IMR-90 (cell line): ENCODE measurements around the gene HIVEP1. TPM values are rescaled to one million over a fixed set of nuclear protein-coding genes. Genes with fewer than 3 reads are reported as not detected.

Experiments
- ATAC-seq: fragments of 200-7000 bp; cut with Tn5 transposase; 2 replicates; pipeline ENCODE4 v1.9.1; 2020; ENCODE audit warnings: low read depth, mild to moderate bottlenecking, moderate library complexity
- BruUV-seq: library from RNA; stranded (reverse); fragments of 400-500 nt; replicated peaks from 2 replicates; lab custom pipeline; 2021; lab: Mats Ljungman, UMichigan
- CTCF ChIA-PET: fragments of 300-600 bp; formaldehyde crosslinking; extraction: SDS; loops from one replicate; lab custom pipeline; 2021; ENCODE audit warnings: antibody characterized with exemption; lab: Yijun Ruan, JAX
- POLR2A ChIA-PET: fragments of 300-600 bp; sonication (Branson Sonifier 250); formaldehyde crosslinking; loops from one replicate; lab custom pipeline; 2022; ENCODE audit warnings: antibody characterized with exemption; ENCODE audit not compliant: unreplicated experiment; lab: Charles Lee
- DNase-seq: peaks from one replicate; pipeline ENCODE4 v3.0.0; 2013
- H2AFZ ChIP-seq: replicated peaks from 2 replicates; pipeline ENCODE3; 2013; ENCODE audit warnings: low read length, mild to moderate bottlenecking; ENCODE audit not compliant: poor library complexity
- H2AK5ac ChIP-seq: 2 replicates; pipeline ENCODE4 v1.6.1; 2013; ENCODE audit warnings: low read depth, low read length, inconsistent platforms
- H2AK9ac ChIP-seq: replicated peaks from 2 replicates; pipeline ENCODE3; 2013; ENCODE audit warnings: mild to moderate bottlenecking, low read depth, low read length, moderate library complexity; ENCODE audit not compliant: poor library complexity
- H2BK120ac ChIP-seq: 2 replicates; pipeline ENCODE4 v1.6.1; 2013; ENCODE audit warnings: low read depth, low read length, inconsistent platforms
- H2BK15ac ChIP-seq: 3 replicates; pipeline ENCODE4 v1.6.1; 2013; ENCODE audit warnings: low read depth, low read length, inconsistent platforms
- H2BK20ac ChIP-seq: 2 replicates; pipeline ENCODE4 v1.6.1; 2013; ENCODE audit warnings: low read depth, mild to moderate bottlenecking, inconsistent platforms, low read length, moderate library complexity
- H2BK5ac ChIP-seq: 2 replicates; pipeline ENCODE4 v1.6.1; 2013; ENCODE audit warnings: mild to moderate bottlenecking, low read depth, low read length, inconsistent platforms; ENCODE audit not compliant: poor library complexity, severe bottlenecking
- H3K14ac ChIP-seq: replicated peaks from 2 replicates; pipeline ENCODE4 v1.6.1; 2013; ENCODE audit warnings: low read depth, low read length, inconsistent platforms
- H3K18ac ChIP-seq: 2 replicates; pipeline ENCODE4 v1.6.1; 2013; ENCODE audit warnings: low read depth, low read length, control low read depth
- H3K23ac ChIP-seq: 2 replicates; pipeline ENCODE4 v1.6.1; 2013; ENCODE audit warnings: low read depth, low read length, inconsistent platforms
- H3K27ac ChIP-seq: 2 replicates; pipeline ENCODE4 v1.5.1; 2013; ENCODE audit warnings: mild to moderate bottlenecking, control low read depth, low read length; ENCODE audit not compliant: insufficient read depth
- H3K27me3 ChIP-seq: 2 replicates; pipeline ENCODE4 v1.6.1; 2013; ENCODE audit warnings: low read length; ENCODE audit not compliant: control insufficient read depth, insufficient read depth
- H3K36me3 ChIP-seq: 2 replicates; pipeline ENCODE4 v1.6.1; 2013; ENCODE audit warnings: low read length, mixed read lengths; ENCODE audit not compliant: control insufficient read depth, insufficient read depth
- H3K4ac ChIP-seq: 2 replicates; pipeline ENCODE4 v1.6.1; 2013; ENCODE audit warnings: low read depth, low read length, inconsistent platforms
- H3K4me1 ChIP-seq: 2 replicates; pipeline ENCODE4 v1.6.1; 2013; ENCODE audit warnings: low read length, mixed read lengths; ENCODE audit not compliant: control insufficient read depth, insufficient read depth
- H3K4me2 ChIP-seq: 2 replicates; pipeline ENCODE4 v1.6.1; 2013; ENCODE audit warnings: low read depth, mild to moderate bottlenecking, control low read depth, low read length, moderate library complexity
- H3K4me3 ChIP-seq: 2 replicates; pipeline ENCODE4 v1.5.1; 2013; ENCODE audit warnings: low read depth, mild to moderate bottlenecking, control low read depth, low read length, moderate library complexity; ENCODE audit not compliant: insufficient read depth
- H3K56ac ChIP-seq: 2 replicates; pipeline ENCODE4 v1.6.1; 2013; ENCODE audit warnings: low read length, inconsistent platforms; ENCODE audit not compliant: insufficient read depth; ENCODE audit errors: extremely low read depth
- H3K79me1 ChIP-seq, 2 experiments: 2 replicates each; pipeline ENCODE4 v1.6.1; 2013; ENCODE audit warnings: low read length in 2 of 2, inconsistent platforms in 1 of 2, low read depth in 1 of 2
- H3K9ac ChIP-seq: 2 replicates; pipeline ENCODE4 v1.6.1; 2013; ENCODE audit warnings: low read depth, low read length, control low read depth
- H3K9me1 ChIP-seq: 2 replicates; pipeline ENCODE4 v1.6.1; 2013; ENCODE audit warnings: low read length, inconsistent platforms; ENCODE audit not compliant: insufficient read depth
- H3K9me3 ChIP-seq: 2 replicates; pipeline ENCODE4 v1.6.1; 2013; ENCODE audit warnings: low read length; ENCODE audit not compliant: control insufficient read depth, insufficient read depth
- H4K20me1 ChIP-seq: 2 replicates; pipeline ENCODE4 v1.6.1; 2013; ENCODE audit warnings: low read length, inconsistent platforms; ENCODE audit not compliant: insufficient read depth
- H4K5ac ChIP-seq: 2 replicates; pipeline ENCODE4 v1.6.1; 2013; ENCODE audit warnings: mild to moderate bottlenecking, low read depth, low read length, control low read depth
- H4K8ac ChIP-seq, 2 experiments: 2 replicates each; pipeline ENCODE4 v1.6.1; 2013; ENCODE audit warnings: low read depth in 2 of 2, low read length in 2 of 2, control low read depth in 1 of 2, inconsistent platforms in 1 of 2
- H4K91ac ChIP-seq: 2 replicates; pipeline ENCODE4 v1.6.1; 2013; ENCODE audit warnings: low read depth, low read length, inconsistent platforms; ENCODE audit not compliant: insufficient read depth
- BHLHE40 ChIP-seq: fragments of 150-350 bp; IDR thresholded peaks from 2 replicates; pipeline ENCODE4 v1.6.1; 2016; ENCODE audit warnings: mild to moderate bottlenecking, low read depth, low read length
- CEBPB ChIP-seq: IDR thresholded peaks from 2 replicates; pipeline ENCODE4 v1.6.1; 2012; ENCODE audit warnings: low read depth, low read length, improper control_type of control experiment
- CHD1 ChIP-seq: IDR thresholded peaks from 2 replicates; pipeline ENCODE4 v1.6.1; 2012; ENCODE audit warnings: low read depth, low read length, improper control_type of control experiment
- FOS ChIP-seq: fragments of 150-350 bp; IDR thresholded peaks from 2 replicates; pipeline ENCODE4 v1.6.1; 2016; ENCODE audit warnings: low read depth, low read length
- MAFK ChIP-seq: IDR thresholded peaks from 2 replicates; pipeline ENCODE4 v1.6.1; 2012; ENCODE audit warnings: low read depth, low read length, improper control_type of control experiment
- MAZ ChIP-seq: IDR thresholded peaks from 2 replicates; pipeline ENCODE4 v1.6.1; 2012; ENCODE audit warnings: low read depth, mild to moderate bottlenecking, low read length, improper control_type of control experiment, moderate library complexity, borderline replicate concordance
- MXI1 ChIP-seq: IDR thresholded peaks from 2 replicates; pipeline ENCODE4 v1.6.1; 2012; ENCODE audit warnings: low read depth, mild to moderate bottlenecking, low read length, moderate library complexity, borderline replicate concordance
- NFE2L2 ChIP-seq: fragments of 150-350 bp; IDR thresholded peaks from 2 replicates; pipeline ENCODE4 v1.6.1; 2016; ENCODE audit warnings: low read depth, mild to moderate bottlenecking, low read length
- POLR2A ChIP-seq: IDR thresholded peaks from 2 replicates; pipeline ENCODE4 v1.6.1; 2012; ENCODE audit warnings: mild to moderate bottlenecking, low read depth, low read length
- RAD21 ChIP-seq: IDR thresholded peaks from 2 replicates; pipeline ENCODE4 v1.6.1; 2012; ENCODE audit warnings: low read length, improper control_type of control experiment
- RCOR1 ChIP-seq: IDR thresholded peaks from 2 replicates; pipeline ENCODE4 v1.6.1; 2012; ENCODE audit warnings: mild to moderate bottlenecking, low read length, improper control_type of control experiment; ENCODE audit not compliant: insufficient replicate concordance
- RFX5 ChIP-seq: IDR thresholded peaks from 2 replicates; pipeline ENCODE4 v1.8.0; 2012; ENCODE audit warnings: low read depth, mild to moderate bottlenecking, low read length, moderate library complexity
- SMC3 ChIP-seq: fragments of 150-350 bp; IDR thresholded peaks from 2 replicates; pipeline ENCODE4 v1.6.1; 2016; ENCODE audit warnings: low read depth, mild to moderate bottlenecking, antibody characterized with exemption, low read length, moderate library complexity
- WGBS, 2 experiments: methylation state at CpG; one replicate each; pipeline versions ENCODE4 v1.1.5 to v1.1.7; 2013; ENCODE audit warnings: missing lambda C conversion rate in 2 of 2; ENCODE audit not compliant: insufficient read length in 1 of 2; ENCODE audit errors: extremely low coverage in 2 of 2; 5-methylcytosine and 5-hydroxymethylcytosine counted together
- dilution Hi-C: fragments of 300-500 bp; cut with HindIII; formaldehyde crosslinking; loops from one replicate; pipeline ENCODE4 v1.14.3; 2018; ENCODE audit warnings: low sequenced_read_pairs; ENCODE audit not compliant: unreplicated experiment
- in situ Hi-C: fragments of 300-500 bp; cut with MboI; formaldehyde crosslinking; loops from 3 replicates; pipeline ENCODE4 v1.14.3; 2019; ENCODE audit warnings: low sequenced_read_pairs, inconsistent platforms, mixed read lengths
- intact Hi-C: fragments of 100-400 bp; cut with micrococcal nuclease; formaldehyde crosslinking; loops from 2 replicates; pipeline ENCODE4 v1.10.0; 2022
- polyA plus RNA-seq, 3 experiments: library from polyadenylated mRNA; depleted of rRNA; stranded (reverse); fragments of >200 nt; gene quantifications; 2 replicates each; pipeline ENCODE4 v1.2.3, GENCODE V29; 2012; ENCODE audit warnings: low replicate concordance in 1 of 3
- total RNA-seq: library from RNA; depleted of rRNA; stranded (reverse); fragments of >200 nt; gene quantifications from 2 replicates; pipeline ENCODE4 v1.2.3, GENCODE V29; 2012
- TF ChIP-seq, protein P1 (sequence below): fragments of 150-350 bp; IDR thresholded peaks from 2 replicates; pipeline ENCODE4 v1.6.1; 2016; ENCODE audit warnings: low read depth, mild to moderate bottlenecking, low read length, moderate library complexity, borderline replicate concordance
- TF ChIP-seq, protein P2 (sequence below): conservative IDR thresholded peaks from 2 replicates; pipeline ENCODE4 v1.5.1; 2012; ENCODE audit warnings: mild to moderate bottlenecking, low read depth, low read length, improper control_type of control experiment
- TF ChIP-seq, protein P3 (sequence below): fragments of 150-350 bp; IDR thresholded peaks from 2 replicates; pipeline ENCODE4 v1.6.1; 2017; ENCODE audit warnings: mild to moderate bottlenecking, antibody characterized with exemption, low read length, low read depth

Gene HIVEP1
- total and polyA plus RNA-seq, 2 of the 4 experiments (the other 2 are of a cell fraction): 13.0 to 17.2 TPM

DNA sequence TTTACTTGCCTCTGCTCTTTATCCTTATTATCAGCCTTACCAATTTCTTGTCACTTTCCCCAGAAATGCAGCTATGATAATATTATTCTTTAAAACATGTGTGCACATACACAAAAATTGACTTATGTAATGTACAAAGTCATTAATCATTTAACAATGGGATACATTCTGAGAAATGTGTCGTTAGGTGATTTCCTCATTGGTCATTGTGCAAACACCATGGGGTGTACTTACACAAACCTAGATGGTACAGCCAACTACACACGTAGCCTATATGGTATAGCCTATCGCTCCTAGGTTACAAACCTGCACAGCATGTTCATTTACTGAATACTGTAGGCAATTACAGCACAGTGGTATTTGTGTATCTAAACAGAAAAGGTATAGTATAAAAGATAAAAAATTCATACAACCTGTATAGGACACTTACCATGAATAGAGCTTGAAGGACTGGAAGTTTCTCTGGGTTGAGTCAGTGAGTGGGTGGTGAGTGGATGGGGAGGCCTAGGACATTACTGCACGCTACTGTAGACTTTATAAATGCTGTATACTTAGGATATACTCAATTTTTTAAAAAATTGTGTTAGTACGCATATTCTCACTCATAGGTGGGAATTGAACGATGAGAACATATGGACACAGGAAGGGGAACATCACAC, 56.9 kb downstream of the HIVEP1 start:
- no peak overlapping the region for H2AK5ac ChIP-seq
- H3K56ac ChIP-seq: no peak overlapping the region
- WGBS, 2 experiments: no CpG with 5 or more reads among the region's 6 CpGs
- H3K9ac ChIP-seq: no peak overlapping the region
- no peaks in the 10 kb centered on the region for H3K36me3 ChIP-seq
- no peak overlapping the region for H3K23ac ChIP-seq
- dilution Hi-C loops: no loop called here
- H3K27me3 ChIP-seq: no peaks in the 10 kb centered on the region
- H3K14ac ChIP-seq: peak overlapping the region; percentile 69; the same call in 1 of the 2 replicates
- H4K20me1 ChIP-seq: peaks cover 10% of the 10 kb centered on the region; the same call in 1 of the 2 replicates
- H3K18ac ChIP-seq: no peak overlapping the region
- H4K91ac ChIP-seq: no peak overlapping the region
- H3K9me1 ChIP-seq: peaks cover 17% of the 10 kb centered on the region
- H2BK5ac ChIP-seq: no peak overlapping the region
- intact Hi-C loops: no loop called here
- DNase-seq (peak; percentile 18), ATAC-seq (no peak)
- H3K27ac ChIP-seq: no peak overlapping the region
- in situ Hi-C loops: no loop called here
- BruUV-seq: no TSS peak
- ChIA-PET CTCF (no interaction called here), POLR2A (no interaction called here)
- no peak overlapping the region for H3K4ac ChIP-seq
- H2AK9ac ChIP-seq: no peak overlapping the region
- H3K4me1 ChIP-seq: peaks cover 9% of the 10 kb centered on the region
- H2BK20ac ChIP-seq: no peak overlapping the region
- H2BK120ac ChIP-seq: no peak overlapping the region
- H3K9me3 ChIP-seq: no peaks in the 10 kb centered on the region
- no peak overlapping the region for H3K4me2 ChIP-seq
- H4K5ac ChIP-seq: no peak overlapping the region
- H2BK15ac ChIP-seq: no peak overlapping the region
- H4K8ac ChIP-seq: no peak overlapping the region
- no peak overlapping the region for H3K4me3 ChIP-seq
- H2AFZ ChIP-seq: no peak overlapping the region
- TF ChIP-seq MXI1 (no peak), NFE2L2 (no peak), MAZ (no peak), POLR2A (no peak), CHD1 (no peak), RFX5 (no peak), MAFK (no peak), FOS (no peak), RAD21 (no peak), BHLHE40 (no peak), RCOR1 (no peak), SMC3 (no peak), CEBPB (no peak)
- TF ChIP-seq, protein P1, sequence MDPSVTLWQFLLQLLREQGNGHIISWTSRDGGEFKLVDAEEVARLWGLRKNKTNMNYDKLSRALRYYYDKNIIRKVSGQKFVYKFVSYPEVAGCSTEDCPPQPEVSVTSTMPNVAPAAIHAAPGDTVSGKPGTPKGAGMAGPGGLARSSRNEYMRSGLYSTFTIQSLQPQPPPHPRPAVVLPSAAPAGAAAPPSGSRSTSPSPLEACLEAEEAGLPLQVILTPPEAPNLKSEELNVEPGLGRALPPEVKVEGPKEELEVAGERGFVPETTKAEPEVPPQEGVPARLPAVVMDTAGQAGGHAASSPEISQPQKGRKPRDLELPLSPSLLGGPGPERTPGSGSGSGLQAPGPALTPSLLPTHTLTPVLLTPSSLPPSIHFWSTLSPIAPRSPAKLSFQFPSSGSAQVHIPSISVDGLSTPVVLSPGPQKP: no peak
- TF ChIP-seq, protein P2, sequence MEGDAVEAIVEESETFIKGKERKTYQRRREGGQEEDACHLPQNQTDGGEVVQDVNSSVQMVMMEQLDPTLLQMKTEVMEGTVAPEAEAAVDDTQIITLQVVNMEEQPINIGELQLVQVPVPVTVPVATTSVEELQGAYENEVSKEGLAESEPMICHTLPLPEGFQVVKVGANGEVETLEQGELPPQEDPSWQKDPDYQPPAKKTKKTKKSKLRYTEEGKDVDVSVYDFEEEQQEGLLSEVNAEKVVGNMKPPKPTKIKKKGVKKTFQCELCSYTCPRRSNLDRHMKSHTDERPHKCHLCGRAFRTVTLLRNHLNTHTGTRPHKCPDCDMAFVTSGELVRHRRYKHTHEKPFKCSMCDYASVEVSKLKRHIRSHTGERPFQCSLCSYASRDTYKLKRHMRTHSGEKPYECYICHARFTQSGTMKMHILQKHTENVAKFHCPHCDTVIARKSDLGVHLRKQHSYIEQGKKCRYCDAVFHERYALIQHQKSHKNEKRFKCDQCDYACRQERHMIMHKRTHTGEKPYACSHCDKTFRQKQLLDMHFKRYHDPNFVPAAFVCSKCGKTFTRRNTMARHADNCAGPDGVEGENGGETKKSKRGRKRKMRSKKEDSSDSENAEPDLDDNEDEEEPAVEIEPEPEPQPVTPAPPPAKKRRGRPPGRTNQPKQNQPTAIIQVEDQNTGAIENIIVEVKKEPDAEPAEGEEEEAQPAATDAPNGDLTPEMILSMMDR: no peak
- TF ChIP-seq, protein P3, sequence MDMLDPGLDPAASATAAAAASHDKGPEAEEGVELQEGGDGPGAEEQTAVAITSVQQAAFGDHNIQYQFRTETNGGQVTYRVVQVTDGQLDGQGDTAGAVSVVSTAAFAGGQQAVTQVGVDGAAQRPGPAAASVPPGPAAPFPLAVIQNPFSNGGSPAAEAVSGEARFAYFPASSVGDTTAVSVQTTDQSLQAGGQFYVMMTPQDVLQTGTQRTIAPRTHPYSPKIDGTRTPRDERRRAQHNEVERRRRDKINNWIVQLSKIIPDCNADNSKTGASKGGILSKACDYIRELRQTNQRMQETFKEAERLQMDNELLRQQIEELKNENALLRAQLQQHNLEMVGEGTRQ: no peak
- peaks cover 39 to 66% of the 10 kb centered on the region in 2 experiments for H3K79me1 ChIP-seq
